H1 (cell line): ENCODE data around the gene NEK11. TPM values are rescaled to one million over a fixed set of nuclear protein-coding genes. Genes with fewer than 3 reads are reported as not detected.

Experiments used
- ASH2L ChIP-seq: fragments of 200-600, 300-600 bp; sonication (generic); IDR thresholded peaks from one replicate; pipeline ENCODE4 v1.7.1; 2017; ENCODE audit warnings: low read length
- CREB1 ChIP-seq: IDR thresholded peaks from 2 replicates; pipeline ENCODE4 v1.6.1; 2012; ENCODE audit warnings: inconsistent platforms
- HDAC2 ChIP-seq, 2 experiments: fragments of 300-600 bp in 1 of 2; sonication (generic) in 1 of 2; IDR thresholded peaks; 2 replicates each; pipeline ENCODE4 v1.6.1; 2011 to 2012; ENCODE audit warnings: low read depth in 2 of 2, low read length in 2 of 2, mild to moderate bottlenecking in 2 of 2, moderate library complexity in 2 of 2, borderline replicate concordance in 1 of 2, inconsistent platforms in 1 of 2
- HDAC6 ChIP-seq: IDR thresholded peaks from one replicate; pipeline ENCODE4 v1.7.1; 2012; ENCODE audit warnings: low read depth, mild to moderate bottlenecking, inconsistent platforms, low read length, moderate library complexity
- POLR2A ChIP-seq, 2 experiments: IDR thresholded peaks; 1 replicate in 1 of 2; 2 replicates in 1 of 2; pipeline ENCODE4 v1.6.1; 2011; ENCODE audit warnings: low read depth in 2 of 2, low read length in 2 of 2, mild to moderate bottlenecking in 2 of 2; ENCODE audit errors: control extremely low read depth in 1 of 2
- polyA plus RNA-seq, 7 experiments: library from polyadenylated mRNA; depleted of rRNA in 3 of 7; stranded (reverse) in 5 of 7; unstranded in 2 of 7; fragments of >200 nt in 5 of 7; fragments of 200-250 nt in 2 of 7; gene quantifications; 1 replicate in 5 of 7; 2 replicates in 1 of 7; 4 replicates in 1 of 7; pipeline versions ENCODE4 v1.2.1 to v1.2.3, GENCODE V29; 2011 to 2013; ENCODE audit warnings: missing spikeins in 2 of 7, mixed read lengths in 2 of 7
- total RNA-seq: library from RNA; stranded (reverse); fragmentation: NEBNext Ultra II Directional; extraction: Animal tissue kit (Norgen Biotek cat#: 25700); gene quantifications from 2 replicates; pipeline ENCODE4 v1.2.1, GENCODE V29; 2021
- TF ChIP-seq, protein P1 (sequence below): fragments of 300-600 bp; sonication (generic); IDR thresholded peaks from 2 replicates; pipeline ENCODE4 v1.7.1; 2012; ENCODE audit warnings: low read length, moderate library complexity, mild to moderate bottlenecking, inconsistent platforms; ENCODE audit not compliant: insufficient replicate concordance
- TF ChIP-seq, protein P2 (sequence below), 3 experiments: IDR thresholded peaks; 1 replicate in 2 of 3; 2 replicates in 1 of 3; pipeline versions ENCODE4 v1.5.1 to v1.6.1; 2011; ENCODE audit warnings: low read length in 3 of 3, mild to moderate bottlenecking in 3 of 3, inconsistent platforms in 2 of 3, low read depth in 1 of 3, moderate library complexity in 1 of 3; ENCODE audit not compliant: insufficient read depth in 1 of 3; ENCODE audit errors: control extremely low read depth in 1 of 3

Gene NEK11
- total and polyA plus RNA-seq, 2 of the 8 experiments (the other 6 are each of a cell fraction or from before 2014, with no cell fraction given) = 0.60 TPM; not detected in 1

DNA sequence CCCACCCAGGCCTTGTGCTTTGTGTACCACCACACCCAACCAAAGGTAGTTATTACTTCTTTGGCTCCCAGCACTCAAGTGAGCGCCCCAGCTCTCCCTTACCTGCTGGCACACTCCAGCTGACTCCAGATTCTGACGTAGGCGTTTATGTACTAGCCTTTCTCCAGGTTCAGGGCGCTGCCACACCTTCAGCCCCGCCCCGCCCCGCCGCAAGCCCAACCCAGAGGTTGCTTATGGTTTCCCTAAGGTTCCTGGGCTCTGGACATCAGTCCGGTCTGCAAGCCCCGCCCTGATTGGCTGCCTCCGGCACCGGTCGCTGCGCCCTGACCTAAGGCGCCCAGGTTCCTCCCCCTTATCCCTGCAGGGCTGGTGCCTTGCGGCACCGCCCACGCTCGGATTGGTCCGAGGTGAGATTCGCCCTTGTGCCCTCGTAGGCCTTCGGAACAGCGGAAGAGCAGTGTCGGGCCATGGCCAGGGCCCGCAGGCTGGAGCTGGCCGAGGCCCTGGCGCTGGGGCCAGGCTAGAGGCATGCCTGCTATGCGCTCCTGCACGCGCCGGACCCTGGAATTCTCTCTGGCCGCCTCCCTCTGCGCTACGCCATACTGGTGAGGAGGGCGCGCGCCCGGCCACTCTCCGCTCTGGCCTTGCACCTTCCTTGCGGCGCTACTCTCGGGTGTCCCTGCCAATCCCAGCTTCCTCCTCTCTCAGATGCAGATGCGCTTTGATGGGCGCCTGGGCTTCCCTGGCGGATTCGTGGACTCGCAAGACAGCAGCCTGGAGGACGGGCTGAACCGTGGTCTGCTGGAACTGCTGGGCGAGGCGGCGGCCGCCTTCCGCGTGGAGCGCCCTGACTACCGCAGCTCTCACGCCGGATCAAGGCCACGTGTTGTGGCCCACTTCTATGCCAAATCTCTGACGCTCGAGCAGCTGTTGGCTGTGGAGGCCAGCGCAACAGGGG is 335.1 kb downstream of the NEK11 start (continued):
- TF ChIP-seq, protein P1, sequence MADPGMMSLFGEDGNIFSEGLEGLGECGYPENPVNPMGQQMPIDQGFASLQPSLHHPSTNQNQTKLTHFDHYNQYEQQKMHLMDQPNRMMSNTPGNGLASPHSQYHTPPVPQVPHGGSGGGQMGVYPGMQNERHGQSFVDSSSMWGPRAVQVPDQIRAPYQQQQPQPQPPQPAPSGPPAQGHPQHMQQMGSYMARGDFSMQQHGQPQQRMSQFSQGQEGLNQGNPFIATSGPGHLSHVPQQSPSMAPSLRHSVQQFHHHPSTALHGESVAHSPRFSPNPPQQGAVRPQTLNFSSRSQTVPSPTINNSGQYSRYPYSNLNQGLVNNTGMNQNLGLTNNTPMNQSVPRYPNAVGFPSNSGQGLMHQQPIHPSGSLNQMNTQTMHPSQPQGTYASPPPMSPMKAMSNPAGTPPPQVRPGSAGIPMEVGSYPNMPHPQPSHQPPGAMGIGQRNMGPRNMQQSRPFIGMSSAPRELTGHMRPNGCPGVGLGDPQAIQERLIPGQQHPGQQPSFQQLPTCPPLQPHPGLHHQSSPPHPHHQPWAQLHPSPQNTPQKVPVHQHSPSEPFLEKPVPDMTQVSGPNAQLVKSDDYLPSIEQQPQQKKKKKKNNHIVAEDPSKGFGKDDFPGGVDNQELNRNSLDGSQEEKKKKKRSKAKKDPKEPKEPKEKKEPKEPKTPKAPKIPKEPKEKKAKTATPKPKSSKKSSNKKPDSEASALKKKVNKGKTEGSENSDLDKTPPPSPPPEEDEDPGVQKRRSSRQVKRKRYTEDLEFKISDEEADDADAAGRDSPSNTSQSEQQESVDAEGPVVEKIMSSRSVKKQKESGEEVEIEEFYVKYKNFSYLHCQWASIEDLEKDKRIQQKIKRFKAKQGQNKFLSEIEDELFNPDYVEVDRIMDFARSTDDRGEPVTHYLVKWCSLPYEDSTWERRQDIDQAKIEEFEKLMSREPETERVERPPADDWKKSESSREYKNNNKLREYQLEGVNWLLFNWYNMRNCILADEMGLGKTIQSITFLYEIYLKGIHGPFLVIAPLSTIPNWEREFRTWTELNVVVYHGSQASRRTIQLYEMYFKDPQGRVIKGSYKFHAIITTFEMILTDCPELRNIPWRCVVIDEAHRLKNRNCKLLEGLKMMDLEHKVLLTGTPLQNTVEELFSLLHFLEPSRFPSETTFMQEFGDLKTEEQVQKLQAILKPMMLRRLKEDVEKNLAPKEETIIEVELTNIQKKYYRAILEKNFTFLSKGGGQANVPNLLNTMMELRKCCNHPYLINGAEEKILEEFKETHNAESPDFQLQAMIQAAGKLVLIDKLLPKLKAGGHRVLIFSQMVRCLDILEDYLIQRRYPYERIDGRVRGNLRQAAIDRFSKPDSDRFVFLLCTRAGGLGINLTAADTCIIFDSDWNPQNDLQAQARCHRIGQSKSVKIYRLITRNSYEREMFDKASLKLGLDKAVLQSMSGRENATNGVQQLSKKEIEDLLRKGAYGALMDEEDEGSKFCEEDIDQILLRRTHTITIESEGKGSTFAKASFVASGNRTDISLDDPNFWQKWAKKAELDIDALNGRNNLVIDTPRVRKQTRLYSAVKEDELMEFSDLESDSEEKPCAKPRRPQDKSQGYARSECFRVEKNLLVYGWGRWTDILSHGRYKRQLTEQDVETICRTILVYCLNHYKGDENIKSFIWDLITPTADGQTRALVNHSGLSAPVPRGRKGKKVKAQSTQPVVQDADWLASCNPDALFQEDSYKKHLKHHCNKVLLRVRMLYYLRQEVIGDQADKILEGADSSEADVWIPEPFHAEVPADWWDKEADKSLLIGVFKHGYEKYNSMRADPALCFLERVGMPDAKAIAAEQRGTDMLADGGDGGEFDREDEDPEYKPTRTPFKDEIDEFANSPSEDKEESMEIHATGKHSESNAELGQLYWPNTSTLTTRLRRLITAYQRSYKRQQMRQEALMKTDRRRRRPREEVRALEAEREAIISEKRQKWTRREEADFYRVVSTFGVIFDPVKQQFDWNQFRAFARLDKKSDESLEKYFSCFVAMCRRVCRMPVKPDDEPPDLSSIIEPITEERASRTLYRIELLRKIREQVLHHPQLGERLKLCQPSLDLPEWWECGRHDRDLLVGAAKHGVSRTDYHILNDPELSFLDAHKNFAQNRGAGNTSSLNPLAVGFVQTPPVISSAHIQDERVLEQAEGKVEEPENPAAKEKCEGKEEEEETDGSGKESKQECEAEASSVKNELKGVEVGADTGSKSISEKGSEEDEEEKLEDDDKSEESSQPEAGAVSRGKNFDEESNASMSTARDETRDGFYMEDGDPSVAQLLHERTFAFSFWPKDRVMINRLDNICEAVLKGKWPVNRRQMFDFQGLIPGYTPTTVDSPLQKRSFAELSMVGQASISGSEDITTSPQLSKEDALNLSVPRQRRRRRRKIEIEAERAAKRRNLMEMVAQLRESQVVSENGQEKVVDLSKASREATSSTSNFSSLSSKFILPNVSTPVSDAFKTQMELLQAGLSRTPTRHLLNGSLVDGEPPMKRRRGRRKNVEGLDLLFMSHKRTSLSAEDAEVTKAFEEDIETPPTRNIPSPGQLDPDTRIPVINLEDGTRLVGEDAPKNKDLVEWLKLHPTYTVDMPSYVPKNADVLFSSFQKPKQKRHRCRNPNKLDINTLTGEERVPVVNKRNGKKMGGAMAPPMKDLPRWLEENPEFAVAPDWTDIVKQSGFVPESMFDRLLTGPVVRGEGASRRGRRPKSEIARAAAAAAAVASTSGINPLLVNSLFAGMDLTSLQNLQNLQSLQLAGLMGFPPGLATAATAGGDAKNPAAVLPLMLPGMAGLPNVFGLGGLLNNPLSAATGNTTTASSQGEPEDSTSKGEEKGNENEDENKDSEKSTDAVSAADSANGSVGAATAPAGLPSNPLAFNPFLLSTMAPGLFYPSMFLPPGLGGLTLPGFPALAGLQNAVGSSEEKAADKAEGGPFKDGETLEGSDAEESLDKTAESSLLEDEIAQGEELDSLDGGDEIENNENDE = no peak
- peak; percentile 67; the same call in 1 of the 2 replicates for TF ChIP-seq CREB1
- peak; percentile 62 to 90 for TF ChIP-seq POLR2A (IDR thresholded peaks at IDR 0.05; ENCODE audit: control extremely low read depth in 1 of 2, low read depth in 2 of 2, low read length in 2 of 2)
- TF ChIP-seq ASH2L = peak; percentile 79
- TF ChIP-seq HDAC2 (IDR thresholded peaks at IDR 0.05; ENCODE audit: borderline replicate concordance in 1 of 2, low read depth in 2 of 2, low read length in 2 of 2) = no peak
- TF ChIP-seq, protein P2, sequence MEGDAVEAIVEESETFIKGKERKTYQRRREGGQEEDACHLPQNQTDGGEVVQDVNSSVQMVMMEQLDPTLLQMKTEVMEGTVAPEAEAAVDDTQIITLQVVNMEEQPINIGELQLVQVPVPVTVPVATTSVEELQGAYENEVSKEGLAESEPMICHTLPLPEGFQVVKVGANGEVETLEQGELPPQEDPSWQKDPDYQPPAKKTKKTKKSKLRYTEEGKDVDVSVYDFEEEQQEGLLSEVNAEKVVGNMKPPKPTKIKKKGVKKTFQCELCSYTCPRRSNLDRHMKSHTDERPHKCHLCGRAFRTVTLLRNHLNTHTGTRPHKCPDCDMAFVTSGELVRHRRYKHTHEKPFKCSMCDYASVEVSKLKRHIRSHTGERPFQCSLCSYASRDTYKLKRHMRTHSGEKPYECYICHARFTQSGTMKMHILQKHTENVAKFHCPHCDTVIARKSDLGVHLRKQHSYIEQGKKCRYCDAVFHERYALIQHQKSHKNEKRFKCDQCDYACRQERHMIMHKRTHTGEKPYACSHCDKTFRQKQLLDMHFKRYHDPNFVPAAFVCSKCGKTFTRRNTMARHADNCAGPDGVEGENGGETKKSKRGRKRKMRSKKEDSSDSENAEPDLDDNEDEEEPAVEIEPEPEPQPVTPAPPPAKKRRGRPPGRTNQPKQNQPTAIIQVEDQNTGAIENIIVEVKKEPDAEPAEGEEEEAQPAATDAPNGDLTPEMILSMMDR (IDR thresholded peaks at IDR 0.05; ENCODE audit: control extremely low read depth in 1 of 3, insufficient read depth in 1 of 3, low read depth in 1 of 3, low read length in 3 of 3) = no peak
- TF ChIP-seq HDAC6 = no peak
